RCC 7860 (cell line): ENCODE results near the gene PAPOLB.
"Not testable (repeated sequence)": the region's sequence is repeated elsewhere in the genome, so short reads cannot be mapped to it uniquely, and the experiment has no call there.

Source experiments
- DNase-seq: peaks from one replicate; pipeline ENCODE4 v3.0.0-alpha.2; 2015; ENCODE audit warnings: low spot score
- FAIRE-seq: peaks from 2 replicates; lab custom pipeline; 2012; peaks lifted over from hg19 to GRCh38; lab: Jason Lieb, UNC

The PAPOLB gene

GRCh38 chr7:4861673-4862072 is at the start of gene PAPOLB:
Gene PAPOLB (minus strand): TSS chr7:4862030. CDS start chr7:4861810, 220 bp downstream.
- no peak for DNase-seq
- no peak for FAIRE-seq

- no peak for FAIRE-seq
- DNase-seq: no peak
These were observed 49.4 kb upstream of the PAPOLB start for GRCh38 chr7:4911111-4911828.

DNA sequence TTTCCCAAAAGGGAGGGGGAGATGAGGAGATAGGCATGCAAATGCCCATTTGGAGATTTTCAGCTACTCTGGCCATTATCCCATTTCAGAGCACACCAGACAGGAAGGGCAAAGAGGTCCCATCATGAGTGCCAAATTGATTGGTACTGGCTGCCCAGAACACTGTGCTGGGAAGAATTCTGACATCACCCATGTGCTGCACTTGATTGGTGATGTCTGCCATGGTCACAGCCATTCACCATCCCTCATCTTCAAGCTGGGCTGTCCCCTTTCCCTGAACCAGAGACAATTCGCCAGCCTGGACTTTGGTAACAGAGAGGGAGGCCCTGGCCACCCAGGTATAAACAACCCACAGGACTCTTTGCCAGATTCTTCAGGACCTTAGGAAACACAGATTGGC is 44.9 kb upstream of the PAPOLB start:
- FAIRE-seq (no peak), DNase-seq (no peak)

DNA sequence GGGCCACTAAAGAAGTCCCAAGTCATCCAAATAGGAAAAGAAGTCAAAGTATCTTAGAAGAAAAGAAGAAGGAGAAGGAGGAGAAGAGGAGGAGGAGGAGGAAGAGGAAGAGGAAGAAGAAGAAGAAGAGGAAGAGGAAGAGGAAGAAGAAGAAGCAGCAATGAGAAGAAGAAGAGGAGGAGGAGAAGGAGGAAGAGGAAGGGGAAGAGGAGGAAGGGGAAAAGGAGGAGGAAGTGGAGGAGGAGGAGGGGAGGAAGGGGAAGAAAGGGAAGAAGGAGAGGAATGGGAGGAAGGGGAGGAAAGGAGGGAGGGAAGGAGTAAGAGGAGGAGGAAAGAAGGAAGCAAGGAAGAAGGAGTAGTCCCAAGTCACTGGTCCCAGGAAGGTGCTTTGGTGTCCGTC is 43.3 kb upstream of the PAPOLB start:
- DNase-seq: no peak
- no peak for FAIRE-seq

- FAIRE-seq (no peak), DNase-seq (no peak)
These were observed 42.5 kb upstream of the PAPOLB start for GRCh38 chr7:4904346-4904745.

DNA sequence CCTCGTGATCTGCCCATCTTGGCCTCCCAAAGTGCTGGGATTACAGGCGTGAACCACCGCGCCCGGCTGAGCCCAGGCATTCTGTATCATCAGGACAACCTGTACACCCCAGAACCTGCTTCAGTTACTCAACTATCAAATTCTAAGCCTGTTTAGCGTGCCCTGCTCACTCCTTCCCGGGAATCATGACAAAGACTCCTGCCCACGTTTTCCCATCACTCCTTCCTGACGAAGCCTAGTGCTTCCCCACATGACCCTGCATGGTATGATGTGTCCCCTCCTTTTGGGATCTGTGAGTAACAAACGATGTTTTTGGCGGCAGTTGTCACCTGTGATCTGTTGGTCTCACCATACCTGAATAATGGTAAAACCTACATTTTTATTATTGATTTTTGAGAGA is 33.9 kb upstream of the PAPOLB start:
- DNase-seq (no peak), FAIRE-seq (no peak)

DNA sequence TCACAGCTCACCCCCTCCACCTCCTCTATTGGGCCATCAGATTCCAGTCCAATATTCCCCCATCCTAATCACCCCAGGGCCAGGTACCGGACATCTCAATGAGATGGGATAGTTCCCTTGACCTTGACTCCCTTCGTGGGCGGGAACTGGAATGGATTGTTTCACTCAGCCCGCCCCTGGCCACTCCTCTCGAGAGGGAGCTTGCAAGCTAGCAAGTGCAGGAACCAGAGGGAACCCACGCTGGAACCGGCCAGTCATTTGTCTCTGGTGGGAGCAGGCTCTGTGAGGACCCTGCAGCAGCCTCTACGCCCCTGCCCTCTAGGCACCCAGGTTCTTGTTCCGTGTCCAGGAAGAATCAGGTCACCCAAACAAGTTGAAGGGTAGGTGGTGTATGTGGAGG is 32.7 kb upstream of the PAPOLB start:
- FAIRE-seq (no peak), DNase-seq (no peak)

- no peak for DNase-seq
- FAIRE-seq: no peak
These were observed 32.2 kb upstream of the PAPOLB start for GRCh38 chr7:4893929-4894475.

GRCh38 chr7:4893188-4893587 is 31.4 kb upstream of the PAPOLB start:
- FAIRE-seq, DNase-seq: not testable (repeated sequence)

- DNase-seq, FAIRE-seq: not testable (repeated sequence)
These were observed 29.7 kb upstream of the PAPOLB start for GRCh38 chr7:4891522-4891921.

DNA sequence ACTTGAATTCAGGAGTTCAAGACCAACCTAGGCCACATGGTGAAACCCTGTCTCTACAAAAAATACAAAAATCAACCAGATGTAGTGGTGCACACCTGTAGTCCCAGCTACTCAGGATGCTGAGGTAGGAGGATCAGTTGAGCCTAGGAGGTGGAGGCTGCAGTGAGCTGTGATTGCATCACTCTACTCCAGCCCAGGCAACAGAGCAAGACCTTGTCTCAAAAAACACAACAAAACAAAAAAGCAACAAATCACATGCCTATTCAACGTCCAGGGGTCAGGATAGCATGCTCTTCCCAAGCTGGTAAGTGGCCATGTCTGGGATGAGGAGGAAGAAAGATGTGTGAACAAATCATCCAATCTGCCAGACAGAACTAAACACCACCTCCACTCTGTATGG is 27.9 kb upstream of the PAPOLB start:
- FAIRE-seq: no peak

DNA sequence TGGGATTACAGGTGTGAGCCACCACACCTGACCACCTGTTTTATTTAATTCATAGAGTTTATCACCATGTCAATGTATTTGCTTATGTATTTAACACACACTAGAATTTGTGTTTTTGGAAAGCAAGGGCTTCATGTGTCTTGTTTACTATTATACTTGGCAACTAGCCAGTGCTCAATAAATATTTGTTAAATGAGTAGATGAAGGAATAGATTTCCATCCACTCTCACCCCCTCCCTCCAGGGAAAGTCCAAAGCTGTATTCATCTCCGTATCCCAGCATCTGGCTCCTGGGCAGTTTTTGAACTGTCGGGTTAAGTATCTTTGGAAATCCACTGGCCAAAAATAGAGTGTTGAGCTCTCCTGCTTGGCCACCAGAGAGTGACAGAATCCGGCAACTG is 26.3 kb upstream of the PAPOLB start:
- FAIRE-seq (no peak), DNase-seq (no peak)

More for the DNA sequence above, 27.9 kb upstream of the PAPOLB start:
- no peak for DNase-seq

DNA sequence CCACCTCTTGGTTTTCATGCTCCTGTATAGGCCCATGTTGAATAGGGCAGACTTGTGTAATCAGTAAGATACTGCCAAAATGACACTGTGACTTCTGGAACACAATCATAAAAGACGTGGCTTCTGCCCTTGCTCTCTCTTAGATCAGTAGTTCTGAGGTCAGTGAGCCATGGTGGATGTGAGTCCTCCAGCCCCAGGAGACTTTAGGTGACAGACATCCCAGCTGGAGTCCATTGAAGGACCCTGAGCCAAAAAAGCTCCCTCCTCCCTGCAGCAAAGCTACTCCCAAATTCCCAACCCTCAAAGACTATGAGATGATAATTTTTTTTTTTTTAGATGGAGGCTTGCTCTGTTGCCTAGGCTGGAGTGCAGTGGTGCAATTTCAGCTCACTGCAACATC is 24.8 kb upstream of the PAPOLB start:
- FAIRE-seq: no peak
- no peak for DNase-seq

DNA sequence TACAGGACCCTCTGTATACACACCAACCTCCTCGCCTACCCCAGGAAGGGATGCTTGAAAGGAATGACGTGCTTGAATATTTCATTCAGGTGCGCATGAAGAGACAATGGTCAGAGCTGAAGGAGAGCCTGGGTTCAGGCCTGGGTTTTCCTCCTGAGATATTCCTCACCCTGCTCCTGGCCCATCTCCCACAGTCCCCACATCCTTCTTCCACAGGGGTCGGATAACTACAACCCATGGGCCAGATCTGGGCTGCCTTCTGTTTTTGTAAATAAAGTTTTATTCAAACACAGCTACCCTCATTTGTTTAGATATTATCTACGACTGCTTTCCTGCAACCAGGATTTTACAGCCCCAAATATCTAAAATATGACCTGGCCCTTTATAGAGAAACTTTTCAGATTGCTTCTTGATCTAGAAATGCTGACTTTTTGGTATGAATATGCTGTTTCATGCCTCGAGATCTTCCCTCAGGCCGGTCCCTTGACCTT is 23.5 kb upstream of the PAPOLB start:
- DNase-seq: no peak
- no peak for FAIRE-seq

DNA sequence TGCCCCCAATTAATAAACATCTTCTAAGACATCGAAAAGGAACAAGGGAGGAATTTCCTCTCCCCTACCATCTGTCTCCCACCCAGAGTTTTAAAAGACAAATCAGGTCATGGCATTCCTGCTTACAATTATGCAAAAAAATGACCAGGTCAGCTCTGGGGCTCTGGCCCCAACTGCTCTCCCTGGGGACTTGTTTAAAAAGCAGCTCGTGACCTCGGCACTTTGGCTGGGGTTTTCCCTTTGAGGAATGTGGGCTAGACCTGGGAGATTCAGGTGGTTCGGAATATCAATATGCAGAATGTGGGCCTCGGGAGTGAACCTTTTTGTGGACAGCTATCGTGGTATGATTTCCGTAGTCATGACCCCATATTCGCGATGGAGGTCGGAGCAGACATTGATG is 22.3 kb upstream of the PAPOLB start:
- DNase-seq (no peak), FAIRE-seq (no peak)

- DNase-seq (no peak), FAIRE-seq (no peak)
These were observed 21.7 kb upstream of the PAPOLB start, which contains the start of gene RADIL for GRCh38 chr7:4883372-4884144. Gene RADIL (minus strand): TSS chr7:4883716. CDS start chr7:4878139, 5,577 bp downstream.

- DNase-seq (no peak), FAIRE-seq (no peak)
These were observed 21.2 kb upstream of the PAPOLB start for GRCh38 chr7:4883033-4883371.

GRCh38 chr7:4882169-4883032 is 20.6 kb upstream of the PAPOLB start:
- DNase-seq: no peak
- FAIRE-seq: no peak

DNA sequence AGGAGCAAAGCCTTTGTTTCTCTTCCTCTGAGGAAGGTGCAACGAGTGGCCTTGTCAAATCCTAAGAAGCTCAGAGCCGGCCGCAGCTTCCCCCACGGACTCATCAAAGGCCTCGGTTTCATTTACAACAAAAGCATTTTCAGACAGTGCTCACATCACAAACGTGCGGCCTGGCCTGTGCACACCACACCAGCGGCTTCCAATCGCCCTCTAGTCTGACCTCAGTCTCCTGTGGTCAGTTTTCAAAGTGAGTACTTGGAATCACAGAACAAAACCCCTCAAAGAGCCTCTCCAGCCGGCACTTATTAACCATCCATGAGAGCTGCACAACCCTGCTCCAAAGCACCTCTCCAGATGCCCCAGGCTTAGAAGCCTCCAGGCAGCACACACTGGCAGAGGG is 18.4 kb upstream of the PAPOLB start:
- FAIRE-seq: no peak
- no peak for DNase-seq

GRCh38 chr7:4879396-4880081 is 17.7 kb upstream of the PAPOLB start:
- FAIRE-seq (no peak), DNase-seq (no peak)
